ENCODE measurements around the gene SLC2A2. TPM values are rescaled to one million over a fixed set of nuclear protein-coding genes. Genes with fewer than 3 reads are reported as not detected.

Gene SLC2A2
- total RNA-seq, 1 donor from 2014 or later: not detected

DNA sequence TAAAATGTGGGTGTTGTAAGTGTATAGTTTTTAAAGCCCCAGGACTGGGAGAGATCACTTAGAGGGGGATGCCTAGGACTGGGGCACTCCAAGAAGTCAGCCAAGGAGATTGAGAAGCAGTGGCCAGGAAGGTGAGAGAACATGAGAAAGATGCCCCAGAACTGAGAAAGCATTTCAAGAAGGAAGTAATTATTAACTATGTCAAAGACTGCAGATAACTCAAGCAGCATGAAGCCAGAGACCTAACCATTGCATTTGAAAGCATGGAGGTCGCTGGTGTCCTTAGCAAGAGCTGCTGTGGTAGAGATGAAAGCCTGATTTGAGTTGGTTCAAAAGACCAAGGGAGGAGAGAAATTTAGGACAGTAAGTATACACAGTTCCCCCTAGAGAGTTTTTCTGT lies 30.6 kb upstream of the SLC2A2 start:
- H3K27me3 ChIP-seq: no peaks in the 10 kb centered on the region
- intact Hi-C loops (cut with DNase I): no loop called here
- H3K9me3 ChIP-seq: no peaks in the 10 kb centered on the region
- no peak overlapping the region for H3K4me3 ChIP-seq
- no peak for DNase-seq (ENCODE audit: extremely low spot score in 2 of 2)
- no peaks in the 10 kb centered on the region for H3K4me1 ChIP-seq
- no peak overlapping the region for H3K27ac ChIP-seq
- no peaks in the 10 kb centered on the region for H3K36me3 ChIP-seq
- TF ChIP-seq POLR2A (IDR thresholded peaks at IDR 0.05): no peak
- no peak for TF ChIP-seq POLR2AphosphoS5 (IDR thresholded peaks at IDR 0.05; ENCODE audit: insufficient read depth in 1 of 2, low read depth in 1 of 2)
- TF ChIP-seq CTCF (IDR thresholded peaks at IDR 0.05): no peak

DNA sequence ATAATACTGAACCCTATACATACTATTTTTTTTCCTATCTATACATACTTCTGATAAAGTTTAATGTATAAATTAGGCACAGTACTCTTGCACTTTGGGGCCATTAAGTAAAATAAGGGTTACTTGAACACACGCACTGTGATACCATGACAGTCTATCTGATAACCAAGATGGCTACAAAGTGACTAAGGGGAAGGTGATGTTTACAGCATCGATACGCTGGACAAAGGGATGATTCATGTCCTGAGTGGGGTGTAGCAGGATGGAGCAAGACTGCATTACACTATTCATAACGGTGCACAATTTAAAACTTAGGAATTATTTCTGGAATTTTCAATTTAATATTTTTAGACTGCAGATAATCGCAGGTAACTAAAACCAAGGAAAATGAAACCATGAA lies 30.0 kb upstream of the SLC2A2 start:
- no peak overlapping the region for H3K27ac ChIP-seq
- no peaks in the 10 kb centered on the region for H3K9me3 ChIP-seq
- no peaks in the 10 kb centered on the region for H3K4me1 ChIP-seq
- intact Hi-C loops (cut with DNase I): no loop called here
- DNase-seq (ENCODE audit: extremely low spot score in 2 of 2): no peak
- no peaks in the 10 kb centered on the region for H3K27me3 ChIP-seq
- no peak overlapping the region for H3K4me3 ChIP-seq
- TF ChIP-seq CTCF (IDR thresholded peaks at IDR 0.05) (no peak), POLR2AphosphoS5 (IDR thresholded peaks at IDR 0.05; ENCODE audit: insufficient read depth in 1 of 2, low read depth in 1 of 2) (no peak), POLR2A (IDR thresholded peaks at IDR 0.05) (no peak)
- no peaks in the 10 kb centered on the region for H3K36me3 ChIP-seq

- intact Hi-C loops (cut with DNase I): no loop called here
- Histone ChIP-seq H3K9me3 (no peaks in the 10 kb centered on the region), H3K36me3 (no peaks in the 10 kb centered on the region), H3K27me3 (no peaks in the 10 kb centered on the region), H3K4me1 (no peaks in the 10 kb centered on the region), H3K4me3 (no peak overlapping the region), H3K27ac (no peak overlapping the region)
- no peak for TF ChIP-seq POLR2A (IDR thresholded peaks at IDR 0.05)
- DNase-seq (ENCODE audit: extremely low spot score in 2 of 2): no peak
These were observed 29.0 kb upstream of the SLC2A2 start for GRCh38 chr3:171055336-171056178.

DNA sequence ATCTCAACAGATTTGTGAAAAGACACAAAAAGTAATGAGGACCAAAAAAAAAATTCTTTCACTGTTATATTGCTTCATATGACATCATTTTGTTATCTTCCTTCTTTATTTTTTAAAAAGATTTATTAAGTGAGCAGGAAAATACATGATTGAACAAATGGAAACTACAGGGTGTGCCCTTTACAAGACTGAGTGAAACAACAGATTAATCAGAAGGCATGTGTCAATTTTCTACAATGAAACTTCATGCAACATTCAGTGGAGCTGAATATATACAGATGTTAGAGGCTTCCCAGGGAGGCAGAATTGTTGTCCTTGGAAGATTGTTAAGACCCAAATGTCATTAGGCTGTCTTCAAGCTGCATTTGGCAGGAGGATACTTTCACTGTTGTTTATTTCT lies 28.4 kb upstream of the SLC2A2 start:
- Histone ChIP-seq H3K4me3 (no peak overlapping the region), H3K27ac (no peak overlapping the region), H3K4me1 (no peaks in the 10 kb centered on the region), H3K36me3 (no peaks in the 10 kb centered on the region), H3K27me3 (no peaks in the 10 kb centered on the region), H3K9me3 (no peaks in the 10 kb centered on the region)
- intact Hi-C loops (cut with DNase I): no loop called here
- TF ChIP-seq POLR2A (IDR thresholded peaks at IDR 0.05) (no peak), POLR2AphosphoS5 (IDR thresholded peaks at IDR 0.05; ENCODE audit: insufficient read depth in 1 of 2, low read depth in 1 of 2) (no peak), CTCF (IDR thresholded peaks at IDR 0.05) (no peak)
- DNase-seq (ENCODE audit: extremely low spot score in 2 of 2): no peak

DNA sequence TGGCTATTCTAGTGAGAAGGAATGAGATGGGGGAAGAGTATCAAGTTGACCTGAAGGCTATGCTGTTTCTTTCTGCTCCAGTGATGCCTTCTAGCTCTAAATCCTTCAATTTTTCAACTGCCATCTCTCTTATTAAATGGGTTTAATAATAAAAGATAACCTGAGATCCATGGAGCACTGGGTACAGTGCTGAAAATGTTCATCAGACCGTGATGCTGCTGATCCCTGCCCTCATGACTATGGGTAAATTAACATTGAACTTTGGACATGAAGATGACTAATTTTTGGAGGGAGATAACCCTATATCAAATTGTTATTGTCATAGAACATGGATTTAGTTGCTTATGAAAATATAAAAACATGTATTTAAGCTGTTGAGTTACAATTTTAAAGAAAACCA lies 27.7 kb upstream of the SLC2A2 start:
- TF ChIP-seq CTCF (IDR thresholded peaks at IDR 0.05): no peak
- Histone ChIP-seq H3K4me3 (no peak overlapping the region), H3K27ac (no peak overlapping the region), H3K9me3 (no peaks in the 10 kb centered on the region), H3K36me3 (no peaks in the 10 kb centered on the region), H3K27me3 (no peaks in the 10 kb centered on the region), H3K4me1 (no peaks in the 10 kb centered on the region)
- intact Hi-C loops (cut with DNase I): no loop called here
- DNase-seq (ENCODE audit: extremely low spot score in 2 of 2): no peak
